Activated T-cell treated with anti-CD3 and anti-CD28 coated beads, Interleukin-2, amount 50 U/mL, for 72 hours (primary cell): ENCODE measurements around the gene TAGLN3. TPM values are rescaled to one million over a fixed set of nuclear protein-coding genes. Genes with fewer than 3 reads are reported as not detected.
A peak's percentile ranks its signal among the peaks of the same experiment; 100 is the strongest.

ENCODE experiments used
- ATAC-seq, 2 donors: fragments of 150-1000 bp; cut with Tn5 transposase; replicated peaks in 1 of 2; 2 replicates each; pipeline ENCODE4 v1.10.0; 2021; ENCODE audit warnings: moderate library complexity in 2 of 2, mild to moderate bottlenecking in 1 of 2
- DNase-seq, 2 donors: peaks; one replicate each; pipeline ENCODE4 v3.0.0; 2021 to 2022; ENCODE audit warnings: mixed read lengths in 1 of 2
- H3K27ac Mint-ChIP-seq: one replicate; pipeline ENCODE4 v1.8.0; 2022; ENCODE audit warnings: mild to moderate bottlenecking, moderate library complexity, mixed read lengths
- H3K27me3 Mint-ChIP-seq: one replicate; pipeline ENCODE4 v1.8.0; 2022; ENCODE audit warnings: low read depth, mixed read lengths
- H3K36me3 Mint-ChIP-seq, 2 donors: one replicate each; pipeline ENCODE4 v1.8.0; 2022; ENCODE audit warnings: mixed read lengths in 2 of 2, mild to moderate bottlenecking in 1 of 2; ENCODE audit not compliant: insufficient read depth in 2 of 2
- H3K4me1 Mint-ChIP-seq: one replicate; pipeline ENCODE4 v1.8.0; 2022; ENCODE audit warnings: low read depth, mixed read lengths
- H3K4me3 Mint-ChIP-seq, 2 donors: one replicate each; pipeline ENCODE4 v1.8.0; 2022; ENCODE audit warnings: mild to moderate bottlenecking in 2 of 2, mixed read lengths in 2 of 2, moderate library complexity in 2 of 2
- H3K9me3 Mint-ChIP-seq, 2 donors: one replicate each; pipeline ENCODE4 v1.8.0; 2022; ENCODE audit warnings: mixed read lengths in 2 of 2
- total RNA-seq, 2 donors: library from RNA; stranded (reverse); gene quantifications; one replicate each; pipeline ENCODE4 v1.2.3, GENCODE V29; 2022

The TAGLN3 gene
- total RNA-seq, 2 donors from 2014 or later: 0.31 to 0.51 TPM

DNA sequence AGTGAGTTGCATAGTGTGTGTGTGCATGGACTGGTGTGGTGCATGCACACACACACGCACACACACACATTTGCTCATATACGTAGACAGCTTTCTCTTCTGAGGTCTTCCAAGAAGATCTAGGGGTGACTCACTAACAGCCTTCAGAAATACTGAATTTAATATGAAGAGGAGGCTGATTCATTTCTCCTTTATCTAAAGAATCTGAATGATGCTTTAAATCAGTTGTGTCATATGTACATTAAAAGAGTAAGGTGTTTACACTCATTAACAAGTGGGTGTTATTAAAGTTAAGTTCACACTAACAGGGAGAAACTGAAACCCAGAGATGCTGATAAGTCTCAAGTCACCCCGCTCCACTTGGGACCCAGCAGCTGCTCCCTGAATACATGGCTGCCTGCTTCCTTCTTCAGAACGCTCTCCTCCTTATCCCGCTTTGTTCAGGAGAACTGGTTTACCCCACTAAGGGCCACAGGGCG is 57.8 kb downstream of the TAGLN3 start:
- Mint-ChIP-seq H3K4me1 (peaks cover 30% of the 10 kb centered on the region), H3K36me3 (peaks cover 0 to 4% of the 10 kb centered on the region in 2 donors), H3K27me3 (no peaks in the 10 kb centered on the region), H3K27ac (peak overlapping the region; percentile 38), H3K4me3 (peak overlapping the region; percentile 33 to 63), H3K9me3 (peaks cover 0 to 4% of the 10 kb centered on the region in 2 donors)
- ATAC-seq (peak; percentile 97 to 98), DNase-seq (peak; percentile 20 to 36)

DNA sequence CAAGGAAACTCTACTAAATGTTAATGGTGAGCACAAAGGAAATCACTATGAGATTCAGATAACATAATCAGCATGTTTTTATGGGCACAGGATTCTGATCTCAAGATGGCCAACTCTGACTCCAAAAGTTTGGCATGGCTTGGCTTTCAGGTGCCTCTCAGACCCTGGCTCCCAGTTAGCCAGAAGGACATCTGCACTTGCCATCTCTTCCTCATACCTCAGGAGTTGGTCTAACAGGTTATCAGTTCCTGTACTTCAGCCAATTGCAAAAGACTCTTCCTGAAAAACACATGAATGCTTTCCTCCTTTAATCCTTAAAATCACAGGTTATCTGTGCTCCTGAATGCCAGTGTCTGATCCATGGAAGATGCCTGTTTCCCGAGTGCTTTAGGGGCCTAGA is 60.8 kb downstream of the TAGLN3 start:
- no peak for ATAC-seq
- H3K36me3 Mint-ChIP-seq: peaks cover 0 to 4% of the 10 kb centered on the region in 2 donors
- peaks cover 0 to 4% of the 10 kb centered on the region in 2 donors for H3K9me3 Mint-ChIP-seq
- no peak overlapping the region for H3K4me3 Mint-ChIP-seq
- no peaks in the 10 kb centered on the region for H3K27me3 Mint-ChIP-seq
- H3K4me1 Mint-ChIP-seq: peaks cover 22% of the 10 kb centered on the region
- no peak for DNase-seq
- H3K27ac Mint-ChIP-seq: no peak overlapping the region

DNA sequence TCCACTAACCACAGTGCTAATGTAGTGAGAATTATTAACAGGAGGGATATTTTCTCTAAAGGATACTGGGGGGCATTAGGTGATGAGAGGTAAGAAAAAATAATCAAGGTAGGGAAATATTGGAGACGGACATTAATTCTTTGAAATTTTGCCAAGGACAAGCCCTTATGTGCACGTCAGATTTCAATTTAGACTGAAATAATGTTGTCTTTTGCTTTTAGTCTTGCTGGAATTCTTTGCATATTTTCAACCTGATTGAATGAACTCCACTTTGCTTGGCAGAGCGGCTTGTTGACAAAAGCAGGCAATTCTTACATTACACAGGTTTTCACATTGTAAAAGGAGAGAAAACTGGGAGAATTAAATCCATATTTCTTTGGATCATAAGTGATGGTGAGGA is 62.4 kb downstream of the TAGLN3 start:
- Mint-ChIP-seq H3K36me3 (peaks cover 0 to 4% of the 10 kb centered on the region in 2 donors), H3K4me1 (peaks cover 21% of the 10 kb centered on the region), H3K9me3 (peaks cover 0 to 4% of the 10 kb centered on the region in 2 donors), H3K27me3 (no peaks in the 10 kb centered on the region), H3K27ac (no peak overlapping the region), H3K4me3 (no peak overlapping the region)
- ATAC-seq: no peak
- no peak for DNase-seq

Other genes starting within 250 kb of the TAGLN3 start
- 1 to 10 TPM; 1.1 to 2.5 TPM for gene PHLDB2, start 139.7 kb upstream of the TAGLN3 start, total RNA-seq
- gene ABHD10, start 19.9 kb upstream of the TAGLN3 start, total RNA-seq: 10 to 100 TPM; 57.6 to 65.3 TPM
- gene TMPRSS7, start 35.8 kb downstream of the TAGLN3 start, total RNA-seq: under 1 TPM; 0.09 to 0.17 TPM
- gene C3orf52, start 87.5 kb downstream of the TAGLN3 start, total RNA-seq: 1 to 10 TPM; 3.2 to 4.1 TPM
- gene GCSAM, start 134.3 kb downstream of the TAGLN3 start, total RNA-seq: 10 to 100 TPM; 17.8 to 26.5 TPM